GM08714 (cell line): ENCODE measurements around the gene CDC14A.

Experiments used
- H3K4me3 ChIP-seq: fragments of 200-500 bp; sonication (Bioruptor generic); 2 replicates; pipeline ENCODE4 v1.5.1; 2014; ENCODE audit warnings: mild to moderate bottlenecking, low read length, inconsistent platforms
- ZNF274 ChIP-seq: IDR thresholded peaks from 2 replicates; pipeline ENCODE4 v1.6.1; 2012; ENCODE audit warnings: mild to moderate bottlenecking, low read depth, low read length

CDC14A gene

DNA sequence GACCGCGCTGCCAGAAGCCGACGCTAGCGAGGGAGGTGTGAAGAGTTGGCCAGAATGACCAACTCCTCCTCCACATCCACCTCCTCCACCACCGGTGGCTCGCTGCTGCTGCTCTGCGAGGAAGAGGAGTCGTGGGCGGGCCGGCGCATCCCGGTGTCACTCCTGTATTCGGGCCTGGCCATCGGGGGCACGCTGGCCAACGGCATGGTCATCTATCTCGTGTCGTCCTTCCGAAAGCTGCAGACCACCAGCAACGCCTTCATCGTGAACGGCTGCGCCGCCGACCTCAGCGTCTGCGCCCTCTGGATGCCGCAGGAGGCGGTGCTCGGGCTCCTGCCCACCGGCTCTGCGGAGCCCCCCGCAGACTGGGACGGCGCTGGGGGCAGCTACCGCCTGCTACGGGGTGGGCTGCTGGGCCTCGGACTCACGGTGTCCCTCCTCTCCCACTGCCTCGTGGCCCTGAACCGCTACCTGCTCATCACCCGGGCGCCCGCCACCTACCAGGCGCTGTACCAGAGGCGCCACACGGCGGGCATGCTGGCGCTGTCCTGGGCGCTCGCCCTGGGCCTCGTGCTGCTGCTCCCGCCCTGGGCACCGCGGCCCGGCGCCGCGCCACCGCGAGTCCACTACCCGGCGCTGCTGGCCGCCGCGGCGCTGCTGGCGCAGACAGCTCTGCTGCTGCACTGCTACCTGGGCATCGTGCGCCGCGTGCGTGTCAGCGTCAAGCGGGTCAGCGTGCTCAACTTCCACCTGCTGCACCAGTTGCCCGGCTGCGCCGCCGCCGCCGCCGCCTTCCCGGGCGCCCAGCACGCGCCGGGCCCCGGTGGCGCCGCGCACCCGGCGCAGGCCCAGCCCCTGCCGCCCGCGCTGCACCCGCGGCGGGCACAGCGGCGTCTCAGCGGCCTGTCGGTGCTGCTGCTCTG lies 186.9 kb downstream of the CDC14A start:
- H3K4me3 ChIP-seq, result peak overlapping the region; percentile 25; the same call in 1 of the 2 replicates
- TF ChIP-seq ZNF274, result no peak

DNA sequence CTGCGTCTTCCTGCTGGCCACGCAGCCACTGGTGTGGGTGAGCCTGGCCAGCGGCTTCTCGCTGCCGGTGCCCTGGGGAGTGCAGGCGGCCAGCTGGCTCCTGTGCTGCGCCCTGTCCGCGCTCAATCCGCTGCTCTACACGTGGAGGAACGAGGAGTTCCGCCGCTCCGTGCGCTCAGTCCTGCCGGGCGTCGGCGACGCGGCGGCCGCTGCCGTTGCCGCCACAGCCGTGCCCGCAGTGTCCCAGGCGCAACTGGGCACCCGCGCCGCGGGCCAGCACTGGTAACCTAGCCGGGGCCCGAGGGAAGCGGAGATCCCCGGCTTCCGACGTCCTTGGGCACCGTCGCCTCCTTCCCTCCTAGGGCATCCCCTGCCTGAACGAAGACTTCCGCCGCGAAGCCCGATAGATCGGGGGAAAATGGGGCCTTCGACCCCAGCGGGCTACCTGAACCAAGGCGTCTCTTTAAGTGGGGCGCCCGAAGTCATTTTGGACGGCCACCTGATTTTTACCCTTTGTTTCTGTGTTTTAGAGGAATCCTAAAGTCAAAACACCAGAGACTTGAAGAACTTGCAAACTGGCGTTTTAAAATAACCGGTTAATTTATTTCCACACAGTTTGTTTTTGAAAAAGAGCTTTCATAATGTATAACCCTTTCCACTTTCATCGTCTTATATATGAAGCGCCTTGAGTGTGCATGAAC lies 187.7 kb downstream of the CDC14A start:
- H3K4me3 ChIP-seq, result peak overlapping the region; percentile 25; the same call in 1 of the 2 replicates
- TF ChIP-seq ZNF274, result no peak

DNA sequence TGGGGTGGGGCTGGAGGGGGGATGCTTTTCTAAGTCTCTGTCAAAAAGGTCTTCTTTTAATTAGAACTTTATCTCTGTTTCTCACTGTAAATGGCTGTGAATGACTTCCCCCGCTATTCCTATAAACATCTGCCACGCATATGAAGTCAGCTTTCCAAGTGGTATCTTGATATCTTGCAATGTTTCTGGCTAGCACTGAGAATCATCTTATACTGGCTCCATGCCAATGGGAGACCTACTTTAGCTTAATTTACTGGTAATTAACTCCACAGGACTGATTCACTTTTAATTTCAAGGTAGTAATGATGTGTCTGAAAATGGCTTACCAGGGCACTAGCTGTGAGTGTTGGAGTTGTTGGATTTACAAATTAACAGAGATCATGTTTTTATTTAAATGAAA lies 190.0 kb downstream of the CDC14A start:
- TF ChIP-seq ZNF274, result no peak
- H3K4me3 ChIP-seq, result no peak overlapping the region

DNA sequence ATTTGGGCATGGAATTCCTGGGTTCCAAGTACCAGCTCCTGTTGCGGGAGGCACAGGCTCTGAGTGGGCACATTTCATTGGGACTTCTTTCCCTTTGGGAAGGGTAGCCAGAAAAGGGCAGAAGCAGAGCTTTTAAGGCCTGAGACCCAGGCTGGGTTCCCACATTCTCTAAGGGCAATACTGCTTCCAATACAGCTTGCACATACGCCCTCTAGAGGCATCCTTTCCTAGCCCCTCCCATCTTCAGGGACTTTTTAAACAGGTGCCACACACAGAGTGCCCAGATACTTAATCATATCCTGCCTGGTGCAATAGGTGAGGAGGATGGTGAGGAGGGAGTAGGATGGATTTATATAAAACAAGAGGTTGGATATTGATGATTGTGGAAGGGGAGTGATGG lies 191.3 kb downstream of the CDC14A start:
- TF ChIP-seq ZNF274, result no peak
- H3K4me3 ChIP-seq, result no peak overlapping the region

DNA sequence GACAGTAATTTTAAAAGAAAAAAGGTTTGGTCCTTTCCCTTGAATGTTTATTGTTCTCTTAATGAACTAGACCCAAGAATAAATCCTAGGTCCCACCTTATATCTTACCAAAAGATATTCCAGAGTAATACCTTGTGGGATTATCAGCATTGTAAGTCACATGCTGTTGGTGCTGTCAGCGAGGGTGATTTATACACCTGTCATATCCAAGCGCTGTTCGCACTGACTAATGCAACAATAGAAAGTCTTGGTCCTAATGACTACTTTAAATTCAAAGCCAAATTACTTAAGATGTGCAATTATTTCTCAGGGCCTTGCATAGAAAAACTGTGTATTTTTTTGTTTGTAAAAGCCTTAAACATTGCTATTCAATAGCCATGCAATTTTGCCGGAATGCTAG lies 192.5 kb downstream of the CDC14A start:
- no peak for TF ChIP-seq ZNF274
- no peak overlapping the region for H3K4me3 ChIP-seq

DNA sequence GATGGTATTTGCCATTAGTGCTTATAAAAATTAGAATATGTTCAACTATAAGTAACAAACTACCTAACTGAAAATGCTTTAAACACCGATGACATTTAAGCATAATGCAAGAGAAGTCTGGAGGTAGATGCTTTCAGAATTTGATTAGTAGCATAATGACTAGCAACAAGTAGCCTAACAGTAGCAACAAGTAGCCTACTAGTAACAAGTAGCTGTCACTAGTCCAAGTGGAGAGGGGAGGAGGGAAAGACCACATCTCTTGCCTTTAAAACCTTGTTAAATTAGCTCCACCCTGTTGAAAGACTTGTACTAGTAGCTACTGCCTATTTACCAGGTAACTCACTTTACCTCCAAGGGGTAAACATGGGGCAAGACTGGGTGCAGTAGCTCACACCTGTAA lies 193.5 kb downstream of the CDC14A start:
- no peak overlapping the region for H3K4me3 ChIP-seq
- TF ChIP-seq ZNF274, result no peak

DNA sequence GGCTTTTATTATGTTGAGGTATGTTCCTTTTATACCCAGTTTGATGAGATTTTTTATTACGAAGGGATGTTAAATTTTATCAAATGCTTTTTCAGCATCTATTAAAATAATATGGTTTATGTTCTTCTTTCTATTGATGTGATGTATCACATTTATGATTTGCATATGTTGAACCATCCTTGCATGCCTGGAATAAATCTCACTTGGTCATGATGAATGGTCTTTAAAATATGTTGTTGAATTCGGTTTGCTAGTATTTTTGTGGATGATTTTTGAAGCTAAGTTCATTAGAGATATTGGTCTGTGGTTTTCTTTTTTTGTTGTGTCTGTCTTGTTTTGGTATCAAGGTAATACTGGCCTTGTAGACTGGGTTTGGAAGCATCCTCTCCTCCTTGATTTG lies 199.7 kb downstream of the CDC14A start:
- no peak for TF ChIP-seq ZNF274
- H3K4me3 ChIP-seq, result no peak overlapping the region

DNA sequence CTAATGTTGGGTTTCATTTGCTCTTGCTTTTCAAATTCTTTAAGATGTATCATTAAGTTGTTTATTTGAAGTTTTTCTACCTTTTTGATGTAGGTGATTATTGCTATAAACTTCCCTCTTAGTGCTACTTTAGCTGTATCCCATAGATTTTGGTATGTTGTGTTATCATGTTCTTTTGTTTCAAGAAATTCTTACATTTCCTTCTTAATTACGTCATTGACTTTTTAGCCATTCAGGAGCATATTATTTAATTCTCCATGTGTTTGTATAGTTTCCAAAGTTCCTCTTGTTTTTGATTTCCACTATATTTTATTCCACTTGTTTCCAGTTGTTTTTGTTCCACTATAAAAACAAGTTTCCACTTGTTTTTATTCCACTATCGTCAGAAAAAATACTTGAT lies 200.6 kb downstream of the CDC14A start:
- no peak for TF ChIP-seq ZNF274
- H3K4me3 ChIP-seq, result no peak overlapping the region

DNA sequence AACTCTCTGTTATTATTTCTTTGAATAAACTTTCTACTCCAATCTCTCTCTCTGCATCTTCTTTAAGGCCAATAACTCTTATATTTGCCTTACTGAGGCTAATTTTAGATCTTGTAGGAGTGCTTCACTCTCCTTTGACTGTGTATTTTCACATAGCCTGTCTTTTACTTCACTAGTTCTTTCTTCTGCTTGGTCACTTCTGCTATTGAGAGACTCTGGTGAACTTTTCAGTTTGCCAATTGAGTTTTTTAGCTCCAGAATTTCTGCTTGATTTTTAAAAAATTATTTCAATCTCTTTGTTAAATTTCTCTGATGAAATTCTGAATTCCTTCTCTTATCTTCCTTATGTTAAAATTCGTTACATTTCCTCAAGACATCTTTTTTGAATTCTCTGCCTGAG lies 203.9 kb downstream of the CDC14A start:
- H3K4me3 ChIP-seq, result no peak overlapping the region
- no peak for TF ChIP-seq ZNF274

DNA sequence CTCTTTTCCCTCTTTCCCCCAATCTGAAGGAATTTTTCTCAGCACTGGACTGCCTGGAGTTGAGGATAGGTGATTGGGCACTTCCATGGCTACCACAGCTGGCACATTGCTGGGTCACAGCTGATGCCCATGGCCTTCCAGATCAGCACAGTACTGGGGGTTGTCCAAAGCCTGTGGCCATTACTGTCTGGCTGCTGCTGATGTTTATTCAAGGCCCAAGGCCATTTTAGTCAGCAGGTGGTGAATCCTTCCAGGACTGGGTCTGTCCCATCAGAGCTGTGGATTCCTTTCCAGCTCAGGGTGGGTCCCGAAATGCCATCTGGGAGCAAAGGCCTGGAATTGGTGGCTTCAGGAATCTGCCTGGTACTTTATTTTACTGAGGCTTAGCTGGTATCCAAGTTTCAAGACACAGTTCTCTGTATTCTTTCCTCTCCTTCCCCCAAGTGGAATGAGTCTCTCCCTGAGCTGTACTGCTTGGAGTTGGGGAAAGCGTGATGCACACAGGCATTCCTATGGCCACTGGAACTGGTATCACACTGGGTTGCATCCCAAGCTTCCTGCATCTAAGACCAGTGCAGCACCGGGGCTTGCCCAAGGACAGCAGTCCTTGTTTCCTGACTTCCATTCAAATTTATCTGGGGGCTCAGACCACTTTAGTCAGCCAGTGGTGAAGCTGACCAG lies 204.8 kb downstream of the CDC14A start:
- no peak for TF ChIP-seq ZNF274
- no peak overlapping the region for H3K4me3 ChIP-seq

DNA sequence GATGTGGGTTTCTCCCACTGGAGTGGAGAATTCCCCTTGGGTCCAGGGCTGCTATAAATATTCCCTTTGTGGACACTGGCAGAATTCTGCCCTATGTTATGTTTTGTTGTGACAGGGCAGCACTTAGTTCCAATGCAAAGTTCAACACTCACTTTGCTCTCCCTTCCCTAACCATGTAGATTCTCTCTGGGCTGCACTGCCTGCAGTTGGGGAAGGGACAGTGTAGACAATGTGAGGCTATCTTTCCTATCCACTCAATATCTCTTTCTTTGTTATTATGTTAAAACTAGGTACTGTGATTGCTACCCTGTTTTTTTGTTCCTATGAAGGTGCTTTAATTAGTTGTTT lies 205.3 kb downstream of the CDC14A start:
- TF ChIP-seq ZNF274, result no peak
- H3K4me3 ChIP-seq, result no peak overlapping the region

DNA sequence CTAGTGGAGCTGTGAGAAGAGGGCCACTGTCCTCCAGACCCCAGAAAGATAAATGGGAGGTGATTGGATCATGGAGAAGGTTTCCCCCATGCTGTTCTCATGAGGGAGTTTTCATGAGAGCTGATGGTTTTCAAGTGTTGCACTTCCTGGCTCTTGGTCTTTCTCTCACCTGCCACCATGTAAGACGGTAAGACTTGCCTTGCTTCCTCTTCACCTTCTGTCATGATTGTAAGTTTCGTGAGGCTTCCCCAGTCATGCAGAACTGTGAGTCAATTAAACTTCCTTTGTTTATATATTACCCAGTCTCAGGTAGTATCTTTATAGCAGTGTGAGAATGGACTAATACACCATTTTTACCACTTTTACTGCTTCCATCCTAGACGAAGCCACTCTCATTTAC lies 213.2 kb downstream of the CDC14A start:
- no peak overlapping the region for H3K4me3 ChIP-seq
- TF ChIP-seq ZNF274, result no peak

DNA sequence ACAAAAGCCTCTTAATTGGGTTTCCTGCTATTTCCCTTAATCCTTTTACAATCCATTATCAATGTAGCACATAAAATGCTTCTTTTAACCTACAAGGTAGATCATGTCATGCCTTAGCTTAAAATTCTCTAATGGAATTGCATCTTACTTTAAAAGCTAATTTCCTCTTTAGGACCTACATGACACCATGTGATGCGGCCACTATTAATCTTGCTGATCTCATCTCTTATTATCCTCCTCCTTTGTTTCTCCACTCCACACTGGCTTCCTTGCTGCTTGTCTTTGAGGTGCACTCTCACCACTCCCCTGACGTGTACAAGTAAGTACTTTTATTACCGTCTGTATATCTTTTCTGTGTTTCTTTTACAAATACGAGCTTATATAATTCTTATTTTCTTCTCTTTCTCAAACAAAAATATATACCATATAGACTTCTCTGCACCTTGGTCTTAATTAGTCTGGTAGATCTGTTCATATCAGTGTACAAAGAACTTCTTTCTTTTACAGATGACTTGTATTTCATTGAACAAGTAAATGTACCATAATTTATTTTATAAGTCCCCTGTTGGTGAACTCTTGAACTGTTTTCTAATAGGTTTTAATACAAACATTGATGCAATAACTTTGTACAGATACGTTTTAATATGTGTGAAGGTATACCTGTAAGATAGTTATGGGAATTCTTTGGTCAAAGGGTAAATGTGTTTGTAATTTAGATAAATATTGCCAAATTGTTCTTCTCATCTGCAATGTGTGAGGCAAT lies 213.8 kb downstream of the CDC14A start:
- no peak overlapping the region for H3K4me3 ChIP-seq
- TF ChIP-seq ZNF274, result no peak

DNA sequence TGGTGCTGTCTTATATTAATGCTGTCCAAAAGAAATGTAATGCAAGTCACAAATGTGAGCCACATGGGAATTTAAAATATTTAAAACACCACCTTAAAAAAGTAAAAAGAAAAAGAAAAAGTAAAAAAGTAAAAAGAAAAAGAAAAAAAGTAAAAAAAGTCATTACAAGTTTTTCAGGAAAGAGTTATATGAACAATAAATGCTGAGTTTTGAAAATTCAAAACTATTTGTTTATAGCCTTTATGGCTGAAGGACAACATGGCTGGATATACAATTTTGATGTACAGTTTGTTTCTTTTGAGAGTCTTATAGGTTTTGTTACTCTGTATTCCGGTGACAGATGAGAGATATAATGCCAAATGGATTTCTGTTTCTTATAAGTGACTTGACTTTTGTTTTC lies 214.8 kb downstream of the CDC14A start:
- H3K4me3 ChIP-seq, result no peak overlapping the region
- TF ChIP-seq ZNF274, result no peak
